K562 (cell line): ENCODE results near the gene UTP15. TPM values are rescaled to one million over a fixed set of nuclear protein-coding genes. Genes with fewer than 3 reads are reported as not detected.

Source experiments
- ATF1 ChIP-seq, 2 experiments: fragments of 450-650 bp in 1 of 2; IDR thresholded peaks; 2 replicates each; pipeline ENCODE4 v1.6.1; 2016; ENCODE audit warnings: missing compliant biosample characterization in 1 of 2, missing genetic modification characterization in 1 of 2
- CHD1 ChIP-seq: fragments of 200-600 bp; sonication (generic); IDR thresholded peaks from one replicate; pipeline ENCODE4 v1.6.1; 2012; ENCODE audit warnings: mild to moderate bottlenecking, moderate library complexity, low read length, inconsistent platforms
- E2F6 ChIP-seq, 2 experiments: IDR thresholded peaks; 2 replicates each; pipeline ENCODE4 v1.6.1; 2011; ENCODE audit warnings: borderline replicate concordance in 1 of 2, control low read depth in 1 of 2, low read depth in 1 of 2, low read length in 1 of 2, mild to moderate bottlenecking in 1 of 2, mixed read lengths in 1 of 2, moderate library complexity in 1 of 2; ENCODE audit not compliant: insufficient read depth in 1 of 2, insufficient read length in 1 of 2, poor library complexity in 1 of 2, severe bottlenecking in 1 of 2; ENCODE audit errors: extremely low read depth in 1 of 2
- FOXM1 ChIP-seq, 2 experiments: fragments of 450-650 bp in 1 of 2; sonication (generic) in 1 of 2; formaldehyde crosslinking in 1 of 2; IDR thresholded peaks; 2 replicates each; pipeline versions ENCODE4 v1.6.1 to v1.9.0; 2017 to 2022; ENCODE audit warnings: low read depth in 2 of 2, mild to moderate bottlenecking in 2 of 2, missing genetic modification reagents in 1 of 2, moderate library complexity in 1 of 2
- FOXP1 ChIP-seq: sonication (generic); formaldehyde crosslinking; IDR thresholded peaks from 2 replicates; pipeline ENCODE4 v1.8.0; 2022; ENCODE audit warnings: mild to moderate bottlenecking, missing genetic modification reagents
- GATAD2A ChIP-seq: fragments of 450-650 bp; IDR thresholded peaks from 2 replicates; pipeline ENCODE4 v1.6.1; 2017
- GTF2E2 ChIP-seq: fragments of 200-800 bp; sonication (Bioruptor generic); IDR thresholded peaks from 2 replicates; pipeline ENCODE4 v1.6.1; 2016; ENCODE audit warnings: missing genetic modification characterization, missing compliant biosample characterization
- HOXB6 ChIP-seq: fragments of 250-450 bp; sonication (Bioruptor Pico); IDR thresholded peaks from 2 replicates; pipeline ENCODE4 v1.5.1; 2022; ENCODE audit warnings: mild to moderate bottlenecking, borderline replicate concordance
- KHSRP ChIP-seq: fragments of 450-650 bp; IDR thresholded peaks from 2 replicates; pipeline ENCODE4 v1.6.1; 2017
- MXI1 ChIP-seq: IDR thresholded peaks from 2 replicates; pipeline ENCODE4 v1.6.1; 2011; ENCODE audit warnings: low read depth, mild to moderate bottlenecking, improper control_type of control experiment, low read length
- MYC ChIP-seq, 2 experiments: fragments of 250-450 bp in 1 of 2; sonication (Bioruptor Pico) in 1 of 2; IDR thresholded peaks; 2 replicates each; pipeline versions ENCODE4 v1.5.1 to v1.6.1; 2012 to 2021; ENCODE audit warnings: low read depth in 2 of 2, borderline replicate concordance in 1 of 2, improper control_type of control experiment in 1 of 2, low read length in 1 of 2, mild to moderate bottlenecking in 1 of 2, moderate library complexity in 1 of 2
- NCOA1 ChIP-seq: fragments of 450-650 bp; IDR thresholded peaks from 2 replicates; pipeline ENCODE4 v1.6.1; 2016; ENCODE audit warnings: low read depth
- NR2C1 ChIP-seq, 2 experiments: fragments of 450-650 bp; IDR thresholded peaks; 2 replicates each; pipeline ENCODE4 v1.6.1; 2017; ENCODE audit warnings: mild to moderate bottlenecking in 2 of 2, antibody characterized with exemption in 1 of 2, inconsistent platforms in 1 of 2, missing compliant biosample characterization in 1 of 2, missing genetic modification characterization in 1 of 2
- NR2F6 ChIP-seq: fragments of 450-650 bp; formaldehyde crosslinking; IDR thresholded peaks from 2 replicates; pipeline ENCODE4 v1.4.0; 2020; ENCODE audit warnings: mild to moderate bottlenecking
- OTX1 ChIP-seq: fragments of 450-650 bp; formaldehyde crosslinking; IDR thresholded peaks from 2 replicates; pipeline ENCODE4 v1.4.0; 2022; ENCODE audit warnings: mild to moderate bottlenecking
- POLR2G ChIP-seq: fragments of 200-400 bp; formaldehyde crosslinking; IDR thresholded peaks from 2 replicates; pipeline ENCODE4 v1.6.1; 2017; ENCODE audit warnings: low read depth, mild to moderate bottlenecking, antibody characterized with exemption, low read length, moderate library complexity
- POLR2H ChIP-seq: IDR thresholded peaks from 2 replicates; pipeline ENCODE4 v1.6.1; 2016; ENCODE audit warnings: missing genetic modification characterization, low read depth, mild to moderate bottlenecking, control low read depth, missing compliant biosample characterization, moderate library complexity
- RBFOX2 ChIP-seq: fragments of 200-400 bp; formaldehyde crosslinking; IDR thresholded peaks from 2 replicates; pipeline ENCODE4 v1.6.1; 2017; ENCODE audit warnings: low read depth, mild to moderate bottlenecking, low read length, moderate library complexity
- SETDB1 ChIP-seq: IDR thresholded peaks from one replicate; pipeline ENCODE4 v1.6.1; 2012; ENCODE audit warnings: low read length, control low read depth, inconsistent platforms
- SIN3A ChIP-seq, 2 experiments: fragments of 150-350 bp in 1 of 2; IDR thresholded peaks; 2 replicates each; pipeline ENCODE4 v1.6.1; 2011 to 2016; ENCODE audit warnings: borderline replicate concordance in 2 of 2, low read depth in 2 of 2, low read length in 2 of 2, mild to moderate bottlenecking in 2 of 2, moderate library complexity in 2 of 2; ENCODE audit not compliant: control insufficient read depth in 1 of 2
- SMAD4 ChIP-seq: fragments of 250-450 bp; sonication (Bioruptor Pico); conservative IDR thresholded peaks from 2 replicates; pipeline ENCODE4 v1.8.0; 2021; ENCODE audit warnings: inconsistent platforms, mild to moderate bottlenecking, moderate library complexity
- ZFPM2 ChIP-seq: fragments of 250-450 bp; sonication (Bioruptor Pico); IDR thresholded peaks from 2 replicates; pipeline ENCODE4 v1.5.1; 2022; ENCODE audit warnings: mild to moderate bottlenecking
- ZNF140 ChIP-seq: fragments of 250-450 bp; sonication (Bioruptor Pico); IDR thresholded peaks from 2 replicates; pipeline ENCODE4 v1.8.0; 2021; ENCODE audit warnings: moderate library complexity, mild to moderate bottlenecking, inconsistent platforms
- ZNF511 ChIP-seq: sonication (generic); formaldehyde crosslinking; IDR thresholded peaks from 2 replicates; pipeline ENCODE4 v1.8.0; 2022; ENCODE audit warnings: mild to moderate bottlenecking, missing genetic modification reagents
- polyA plus RNA-seq, 8 experiments: library from polyadenylated mRNA; depleted of rRNA in 4 of 8; stranded (reverse) in 5 of 8; unstranded in 3 of 8; fragments of >200 nt; fragmentation: Nextera tagmentation in 2 of 8; fragmentation: Illumina TruSeq in 1 of 8; extraction: Ambion mirVana in 2 of 8; extraction: Trizol in 1 of 8; gene quantifications; 2 replicates each; pipeline versions ENCODE4 v1.2.1 to v1.2.3, GENCODE V29; 2011 to 2014; ENCODE audit warnings: inconsistent platforms in 1 of 8, missing spikeins in 1 of 8
- total RNA-seq, 7 experiments: library from RNA; depleted of rRNA in 6 of 7; stranded (reverse); fragments of >200 nt in 6 of 7; fragmentation: Illumina TruSeq in 2 of 7; extraction: Trizol in 2 of 7; gene quantifications; 2 replicates each; pipeline versions ENCODE4 v1.2.1 to v1.2.3, GENCODE V29; 2011 to 2021; ENCODE audit warnings: low replicate concordance in 1 of 7

The UTP15 gene
- total and polyA plus RNA-seq, 9 of the 15 experiments (the other 6 are each of a cell fraction or from before 2014, with no cell fraction given) = 28.1 to 49.3 (median 37.0) TPM

- TF ChIP-seq KHSRP = peak; percentile 41; the same call in 1 of the 2 replicates
- TF ChIP-seq MYC (IDR thresholded peaks at IDR 0.05; ENCODE audit: low read depth, low read length) = peak; percentile 96
- no peak for TF ChIP-seq MYC (CRISPR knock-in tag; IDR thresholded peaks at IDR 0.05; ENCODE audit: borderline replicate concordance, low read depth)
- TF ChIP-seq ZFPM2 (CRISPR knock-in tag) = no peak
- no peak for TF ChIP-seq GATAD2A
- TF ChIP-seq HOXB6 (CRISPR knock-in tag) = no peak
- peak; percentile 12 for TF ChIP-seq CHD1
- no peak for TF ChIP-seq GTF2E2
- peak; percentile 61 for TF ChIP-seq SMAD4 (CRISPR knock-in tag)
- peak; percentile 83 for TF ChIP-seq RBFOX2
- TF ChIP-seq ZNF140 = no peak
- peak; percentile 90 for TF ChIP-seq MXI1
- TF ChIP-seq NCOA1 = peak; percentile 49; the same call in 1 of the 2 replicates
- TF ChIP-seq SETDB1 = peak; percentile 68
- 0 out of 2 replicates have a peak, but pooled peaks have one; percentile 40 for TF ChIP-seq OTX1 (CRISPR knock-in tag)
- peak; percentile 74; the same call in 1 of the 2 replicates for TF ChIP-seq NR2C1 (IDR thresholded peaks at IDR 0.05)
- TF ChIP-seq NR2C1 (tag; IDR thresholded peaks at IDR 0.05) = peak; percentile 54; the same call in 1 of the 2 replicates
- peak; percentile 68; the same call in 1 of the 2 replicates for TF ChIP-seq ZNF511 (CRISPR knock-in tag)
- peak; percentile 89 for TF ChIP-seq ATF1 (CRISPR knock-in tag; IDR thresholded peaks at IDR 0.05)
- TF ChIP-seq ATF1 (tag; IDR thresholded peaks at IDR 0.05) = peak; percentile 98
- peak; percentile 84 for TF ChIP-seq POLR2G
- TF ChIP-seq SIN3A (IDR thresholded peaks at IDR 0.05; ENCODE audit: borderline replicate concordance in 2 of 2, control insufficient read depth in 1 of 2, low read depth in 2 of 2, low read length in 2 of 2) = peak; percentile 94 to 98
- peak in 1 of 2 experiments; percentile 15 for TF ChIP-seq E2F6 (IDR thresholded peaks at IDR 0.05; ENCODE audit: borderline replicate concordance in 1 of 2, extremely low read depth in 1 of 2, insufficient read depth in 1 of 2, insufficient read length in 1 of 2, low read depth in 1 of 2, low read length in 1 of 2, poor library complexity in 1 of 2, severe bottlenecking in 1 of 2)
- peak; percentile 85; the same call in 1 of the 2 replicates for TF ChIP-seq FOXP1 (CRISPR knock-in tag)
- peak; percentile 47; the same call in 1 of the 2 replicates for TF ChIP-seq POLR2H (tag)
- no peak for TF ChIP-seq FOXM1 (IDR thresholded peaks at IDR 0.05; ENCODE audit: low read depth)
- no peak for TF ChIP-seq FOXM1 (CRISPR knock-in tag; IDR thresholded peaks at IDR 0.05; ENCODE audit: low read depth)
- TF ChIP-seq NR2F6 (CRISPR knock-in tag) = no peak
Observed at GRCh38 chr5:73565139-73565968, at the start of gene UTP15, which contains the start of gene ANKRA2 (continued).
